SK-N-SH (cell line): Measurements from ENCODE around the gene CADM2. TPM values are rescaled to one million over a fixed set of nuclear protein-coding genes. Genes with fewer than 3 reads are reported as not detected.

Experiments
- CTCF ChIA-PET: fragments of 300-600, 350-600 bp; formaldehyde crosslinking; extraction: SDS; loops from one replicate; lab custom pipeline; 2021; lab: Yijun Ruan, JAX
- POLR2A ChIA-PET: fragments of 350-600 bp; sonication (Branson Sonifier 250); formaldehyde crosslinking; extraction: SDS; loops from one replicate; lab custom pipeline; 2020; ENCODE audit warnings: antibody characterized with exemption, inconsistent platforms; lab: Yijun Ruan, JAX
- DNase-seq: peaks from one replicate; pipeline ENCODE4 v3.0.0; 2012
- H2AFZ ChIP-seq: fragments of 200-600 bp; sonication (generic); 2 replicates; pipeline ENCODE4 v1.8.1; 2016; ENCODE audit warnings: antibody characterized with exemption, mild to moderate bottlenecking, low read depth
- H3F3A ChIP-seq: fragments of 200-600 bp; sonication (generic); replicated peaks from 2 replicates; pipeline ENCODE3; 2016; ENCODE audit warnings: antibody characterized with exemption, mild to moderate bottlenecking; ENCODE audit not compliant: insufficient read depth
- H3K27ac ChIP-seq, 2 experiments: fragments of 200-500 bp in 1 of 2; fragments of 200-600 bp in 1 of 2; sonication (Bioruptor generic) in 1 of 2; sonication (generic), shearing (Covaris generic) in 1 of 2; 2 replicates each; pipeline versions ENCODE4 v1.5.1 to v1.6.1; 2014 to 2016; ENCODE audit warnings: low read depth in 2 of 2, inconsistent platforms in 1 of 2, low read length in 1 of 2, mild to moderate bottlenecking in 1 of 2, mixed read lengths in 1 of 2
- H3K27me3 ChIP-seq: fragments of 200-600 bp; sonication (generic), shearing (Covaris generic); 2 replicates; pipeline ENCODE4 v1.6.1; 2016; ENCODE audit warnings: mixed run types; ENCODE audit not compliant: insufficient read depth
- H3K36me3 ChIP-seq, 2 experiments: fragments of 200-500 bp in 1 of 2; fragments of 200-600 bp in 1 of 2; sonication (Bioruptor generic) in 1 of 2; sonication (generic) in 1 of 2; replicated peaks in 1 of 2; 2 replicates each; pipeline versions ENCODE3 to v1.5.1; 2014 to 2016; ENCODE audit warnings: low read length in 1 of 2, mild to moderate bottlenecking in 1 of 2; ENCODE audit not compliant: insufficient read depth in 2 of 2, control insufficient read depth in 1 of 2
- H3K4me1 ChIP-seq, 2 experiments: fragments of 200-500 bp in 1 of 2; fragments of 200-600 bp in 1 of 2; sonication (Bioruptor generic) in 1 of 2; sonication (generic), shearing (Covaris generic) in 1 of 2; 2 replicates each; pipeline versions ENCODE4 v1.5.1 to v1.6.1; 2014 to 2016; ENCODE audit warnings: low read depth in 1 of 2, low read length in 1 of 2, mixed run types in 1 of 2; ENCODE audit not compliant: insufficient read depth in 2 of 2, control insufficient read depth in 1 of 2
- H3K4me2 ChIP-seq: fragments of 200-600 bp; sonication (generic), shearing (Covaris generic); 2 replicates; pipeline ENCODE4 v1.6.1; 2017; ENCODE audit warnings: mixed run types
- H3K4me3 ChIP-seq, 2 experiments: fragments of 200-500 bp in 1 of 2; fragments of 200-600 bp in 1 of 2; sonication (Bioruptor generic) in 1 of 2; sonication (generic), shearing (Covaris generic) in 1 of 2; 2 replicates each; pipeline versions ENCODE4 v1.5.1 to v1.8.1; 2014 to 2016; ENCODE audit warnings: low read depth in 2 of 2, inconsistent platforms in 1 of 2, low read length in 1 of 2, mild to moderate bottlenecking in 1 of 2, mixed read lengths in 1 of 2, moderate library complexity in 1 of 2
- H3K79me2 ChIP-seq: fragments of 200-600 bp; sonication (generic); 2 replicates; pipeline ENCODE4 v1.8.1; 2017; ENCODE audit warnings: mild to moderate bottlenecking; ENCODE audit not compliant: insufficient read depth
- H3K9ac ChIP-seq: fragments of 200-600 bp; sonication (generic); 2 replicates; pipeline ENCODE4 v1.6.1; 2017; ENCODE audit warnings: mixed run types
- H3K9me2 ChIP-seq: fragments of 200-600 bp; sonication (generic); 2 replicates; pipeline ENCODE4 v1.6.1; 2017; ENCODE audit warnings: mixed run types
- H3K9me3 ChIP-seq: fragments of 200-600 bp; sonication (generic); 2 replicates; pipeline ENCODE4 v1.6.1; 2017; ENCODE audit warnings: mixed run types, mild to moderate bottlenecking, moderate library complexity
- H4K20me1 ChIP-seq: fragments of 200-600 bp; sonication (generic); 2 replicates; pipeline ENCODE4 v1.6.1; 2017; ENCODE audit warnings: mild to moderate bottlenecking, mixed run types; ENCODE audit not compliant: insufficient read depth
- MXI1 ChIP-seq: IDR thresholded peaks from 2 replicates; pipeline ENCODE4 v1.6.1; 2012; ENCODE audit warnings: mild to moderate bottlenecking, low read depth, low read length, improper control_type of control experiment
- RXRA ChIP-seq: IDR thresholded peaks from 2 replicates; pipeline ENCODE4 v1.4.0; 2012; ENCODE audit warnings: low read depth, mild to moderate bottlenecking, borderline replicate concordance
- ZBTB33 ChIP-seq: IDR thresholded peaks from 2 replicates; pipeline ENCODE4 v1.4.0; 2012; ENCODE audit warnings: low read depth, borderline replicate concordance
- WGBS: methylation state at CpG from one replicate; pipeline ENCODE4 v1.1.6; 2017; ENCODE audit warnings: low lambda C conversion rate; 5-methylcytosine and 5-hydroxymethylcytosine counted together
- polyA plus RNA-seq, 3 experiments: library from polyadenylated mRNA; depleted of rRNA; stranded (reverse); fragments of >200 nt; gene quantifications; 2 replicates each; pipeline ENCODE4 v1.2.3, GENCODE V29; 2012
- TF ChIP-seq, protein P1 (sequence below): IDR thresholded peaks from 2 replicates; pipeline ENCODE4 v1.6.1; 2012; ENCODE audit warnings: mild to moderate bottlenecking, low read depth, low read length, moderate library complexity
- TF ChIP-seq, protein P2 (sequence below): fragments of 200-600 bp; sonication (generic); IDR thresholded peaks from 2 replicates; pipeline ENCODE4 v1.6.1; 2017; ENCODE audit warnings: antibody characterized with exemption, mild to moderate bottlenecking, moderate library complexity
- TF ChIP-seq, protein P3 (sequence below): IDR thresholded peaks from 2 replicates; pipeline ENCODE4 v1.4.0; 2012; ENCODE audit warnings: low read depth

Gene CADM2
- polyA plus RNA-seq, 1 of the 3 experiments (the other 2 are of a cell fraction), result 0.46 TPM

- no peaks in the 10 kb centered on the region for H3K9me3 ChIP-seq
- DNase-seq, result no peak
- H3K4me1 ChIP-seq, result no peaks in the 10 kb centered on the region
- H3K27ac ChIP-seq, result no peak overlapping the region
- H3K9ac ChIP-seq, result no peak overlapping the region
- no peak overlapping the region for H3K4me2 ChIP-seq
- WGBS, result 33% methylated on average over 7 of the region's 7 CpGs
- no peaks in the 10 kb centered on the region for H3K9me2 ChIP-seq
- TF ChIP-seq ZBTB33 (no peak), MXI1 (no peak)
- no peak overlapping the region; a peak in 1 of 4 replicates for H3K4me3 ChIP-seq
- no peaks in the 10 kb centered on the region for H3F3A ChIP-seq
- H3K27me3 ChIP-seq, result no peaks in the 10 kb centered on the region
- no peaks in the 10 kb centered on the region for H3K36me3 ChIP-seq
- ChIA-PET POLR2A (no interaction called here), CTCF (interaction anchor here (1.6 kb wide), 1 partner anchor 18 kb away, joined by 4 read pairs; no protein-coding TSS in a partner anchor)
- no peaks in the 10 kb centered on the region for H3K79me2 ChIP-seq
- H2AFZ ChIP-seq, result no peak overlapping the region
- H4K20me1 ChIP-seq, result no peaks in the 10 kb centered on the region
Observed at GRCh38 chr3:85584779-85585356, 626.1 kb downstream of the CADM2 start.

GRCh38 chr3:85586018-85586417 lies 627.2 kb downstream of the CADM2 start:
- Histone ChIP-seq H3K9ac (no peak overlapping the region), H3K79me2 (no peaks in the 10 kb centered on the region), H4K20me1 (no peaks in the 10 kb centered on the region), H3F3A (no peaks in the 10 kb centered on the region), H3K9me2 (no peaks in the 10 kb centered on the region), H3K36me3 (no peaks in the 10 kb centered on the region), H3K27ac (no peak overlapping the region), H3K27me3 (no peaks in the 10 kb centered on the region), H3K4me1 (no peaks in the 10 kb centered on the region), H3K9me3 (no peaks in the 10 kb centered on the region), H3K4me2 (no peak overlapping the region), H3K4me3 (no peak overlapping the region), H2AFZ (no peak overlapping the region)
- TF ChIP-seq ZBTB33, result no peak
- TF ChIP-seq, protein P1, sequence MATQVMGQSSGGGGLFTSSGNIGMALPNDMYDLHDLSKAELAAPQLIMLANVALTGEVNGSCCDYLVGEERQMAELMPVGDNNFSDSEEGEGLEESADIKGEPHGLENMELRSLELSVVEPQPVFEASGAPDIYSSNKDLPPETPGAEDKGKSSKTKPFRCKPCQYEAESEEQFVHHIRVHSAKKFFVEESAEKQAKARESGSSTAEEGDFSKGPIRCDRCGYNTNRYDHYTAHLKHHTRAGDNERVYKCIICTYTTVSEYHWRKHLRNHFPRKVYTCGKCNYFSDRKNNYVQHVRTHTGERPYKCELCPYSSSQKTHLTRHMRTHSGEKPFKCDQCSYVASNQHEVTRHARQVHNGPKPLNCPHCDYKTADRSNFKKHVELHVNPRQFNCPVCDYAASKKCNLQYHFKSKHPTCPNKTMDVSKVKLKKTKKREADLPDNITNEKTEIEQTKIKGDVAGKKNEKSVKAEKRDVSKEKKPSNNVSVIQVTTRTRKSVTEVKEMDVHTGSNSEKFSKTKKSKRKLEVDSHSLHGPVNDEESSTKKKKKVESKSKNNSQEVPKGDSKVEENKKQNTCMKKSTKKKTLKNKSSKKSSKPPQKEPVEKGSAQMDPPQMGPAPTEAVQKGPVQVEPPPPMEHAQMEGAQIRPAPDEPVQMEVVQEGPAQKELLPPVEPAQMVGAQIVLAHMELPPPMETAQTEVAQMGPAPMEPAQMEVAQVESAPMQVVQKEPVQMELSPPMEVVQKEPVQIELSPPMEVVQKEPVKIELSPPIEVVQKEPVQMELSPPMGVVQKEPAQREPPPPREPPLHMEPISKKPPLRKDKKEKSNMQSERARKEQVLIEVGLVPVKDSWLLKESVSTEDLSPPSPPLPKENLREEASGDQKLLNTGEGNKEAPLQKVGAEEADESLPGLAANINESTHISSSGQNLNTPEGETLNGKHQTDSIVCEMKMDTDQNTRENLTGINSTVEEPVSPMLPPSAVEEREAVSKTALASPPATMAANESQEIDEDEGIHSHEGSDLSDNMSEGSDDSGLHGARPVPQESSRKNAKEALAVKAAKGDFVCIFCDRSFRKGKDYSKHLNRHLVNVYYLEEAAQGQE, result no peak
- TF ChIP-seq RXRA, result no peak
- TF ChIP-seq, protein P2, sequence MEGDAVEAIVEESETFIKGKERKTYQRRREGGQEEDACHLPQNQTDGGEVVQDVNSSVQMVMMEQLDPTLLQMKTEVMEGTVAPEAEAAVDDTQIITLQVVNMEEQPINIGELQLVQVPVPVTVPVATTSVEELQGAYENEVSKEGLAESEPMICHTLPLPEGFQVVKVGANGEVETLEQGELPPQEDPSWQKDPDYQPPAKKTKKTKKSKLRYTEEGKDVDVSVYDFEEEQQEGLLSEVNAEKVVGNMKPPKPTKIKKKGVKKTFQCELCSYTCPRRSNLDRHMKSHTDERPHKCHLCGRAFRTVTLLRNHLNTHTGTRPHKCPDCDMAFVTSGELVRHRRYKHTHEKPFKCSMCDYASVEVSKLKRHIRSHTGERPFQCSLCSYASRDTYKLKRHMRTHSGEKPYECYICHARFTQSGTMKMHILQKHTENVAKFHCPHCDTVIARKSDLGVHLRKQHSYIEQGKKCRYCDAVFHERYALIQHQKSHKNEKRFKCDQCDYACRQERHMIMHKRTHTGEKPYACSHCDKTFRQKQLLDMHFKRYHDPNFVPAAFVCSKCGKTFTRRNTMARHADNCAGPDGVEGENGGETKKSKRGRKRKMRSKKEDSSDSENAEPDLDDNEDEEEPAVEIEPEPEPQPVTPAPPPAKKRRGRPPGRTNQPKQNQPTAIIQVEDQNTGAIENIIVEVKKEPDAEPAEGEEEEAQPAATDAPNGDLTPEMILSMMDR, result no peak
- TF ChIP-seq, protein P3, sequence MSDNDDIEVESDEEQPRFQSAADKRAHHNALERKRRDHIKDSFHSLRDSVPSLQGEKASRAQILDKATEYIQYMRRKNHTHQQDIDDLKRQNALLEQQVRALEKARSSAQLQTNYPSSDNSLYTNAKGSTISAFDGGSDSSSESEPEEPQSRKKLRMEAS, result no peak
- 20% methylated on average over 3 of the region's 3 CpGs for WGBS
- POLR2A ChIA-PET, result no interaction called here
- CTCF ChIA-PET, result no interaction called here
- DNase-seq, result no peak
